ENCODE data around the gene AIF1.

DNA sequence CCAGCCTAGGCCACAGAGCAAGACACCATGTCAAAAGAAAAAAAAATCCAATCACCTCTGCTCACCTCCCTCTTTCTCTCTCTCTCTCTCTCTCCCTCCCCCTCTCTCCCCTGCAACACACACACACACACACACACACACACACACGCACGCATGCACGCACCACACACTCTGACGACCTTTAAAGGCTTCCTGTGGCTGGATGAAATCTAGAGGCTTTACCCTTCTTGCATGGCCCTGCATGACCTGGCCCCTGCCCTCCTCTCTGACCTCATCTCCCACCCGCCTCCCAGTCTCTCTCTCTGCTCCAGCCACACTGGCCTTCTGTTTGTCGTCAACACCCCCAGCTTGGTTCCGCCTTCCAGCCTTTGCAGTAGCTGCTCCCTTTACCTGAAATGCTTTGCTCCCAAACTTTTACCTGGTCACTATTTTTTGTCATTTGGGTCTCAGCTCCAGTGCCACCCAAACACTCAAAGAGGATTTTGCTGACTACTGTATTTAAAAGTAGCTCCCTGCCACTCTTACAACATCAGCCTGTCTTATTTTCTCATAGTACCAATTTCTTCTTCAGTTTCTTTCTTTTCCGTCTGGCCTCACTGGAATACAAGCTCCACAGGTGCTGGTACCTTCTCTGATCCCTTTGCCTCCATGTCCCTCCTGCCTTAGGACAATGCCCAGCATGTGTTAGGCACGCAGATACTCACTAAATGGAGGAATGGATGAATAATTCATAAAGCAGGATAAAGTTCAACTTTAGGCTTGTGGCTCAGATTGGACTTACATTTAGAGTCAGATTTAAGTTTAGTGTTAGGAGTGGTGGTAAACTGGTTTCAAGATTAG lies 47.3 kb upstream of the AIF1 start:
- TF ChIP-seq EZH2phosphoT487 (conservative IDR thresholded peaks at IDR 0.05; ENCODE audit: low read length) (no peak), CTCF (IDR thresholded peaks at IDR 0.05; ENCODE audit: insufficient read depth, low read length, poor library complexity, severe bottlenecking) (no peak)

All from SU-DHL-6 (cell line).